ENCODE measurements around the gene HERC6. TPM values are rescaled to one million over a fixed set of nuclear protein-coding genes. Genes with fewer than 3 reads are reported as not detected.

Gene HERC6
- total RNA-seq, 4 donors from 2014 or later: 20.7 to 41.1 (median 28.7) TPM

DNA sequence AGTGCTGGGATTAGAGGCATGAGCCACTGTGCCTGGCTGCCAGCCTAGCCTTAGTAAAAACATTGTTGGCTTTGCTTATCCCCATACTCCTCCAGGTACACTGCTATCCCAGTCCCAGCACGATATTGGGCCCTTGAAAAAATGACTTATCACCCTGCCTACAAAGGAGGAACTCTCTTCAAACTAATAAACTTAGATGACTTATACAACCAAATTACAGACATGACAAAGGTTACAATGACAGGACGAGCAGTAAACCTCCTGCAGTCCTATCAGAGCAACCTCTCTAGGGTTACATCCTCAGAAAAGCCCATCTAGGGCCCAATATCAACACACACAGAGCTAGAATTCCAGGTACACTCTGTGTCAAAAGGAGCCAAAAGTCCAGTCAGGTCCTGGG, 72.6 kb downstream of the HERC6 start:
- intact Hi-C loops (cut with DNase I): loop anchor here (5.0 kb wide), 1 partner anchor 229 kb away; no protein-coding TSS in a partner anchor
- no peak for DNase-seq
- TF ChIP-seq, protein P1, sequence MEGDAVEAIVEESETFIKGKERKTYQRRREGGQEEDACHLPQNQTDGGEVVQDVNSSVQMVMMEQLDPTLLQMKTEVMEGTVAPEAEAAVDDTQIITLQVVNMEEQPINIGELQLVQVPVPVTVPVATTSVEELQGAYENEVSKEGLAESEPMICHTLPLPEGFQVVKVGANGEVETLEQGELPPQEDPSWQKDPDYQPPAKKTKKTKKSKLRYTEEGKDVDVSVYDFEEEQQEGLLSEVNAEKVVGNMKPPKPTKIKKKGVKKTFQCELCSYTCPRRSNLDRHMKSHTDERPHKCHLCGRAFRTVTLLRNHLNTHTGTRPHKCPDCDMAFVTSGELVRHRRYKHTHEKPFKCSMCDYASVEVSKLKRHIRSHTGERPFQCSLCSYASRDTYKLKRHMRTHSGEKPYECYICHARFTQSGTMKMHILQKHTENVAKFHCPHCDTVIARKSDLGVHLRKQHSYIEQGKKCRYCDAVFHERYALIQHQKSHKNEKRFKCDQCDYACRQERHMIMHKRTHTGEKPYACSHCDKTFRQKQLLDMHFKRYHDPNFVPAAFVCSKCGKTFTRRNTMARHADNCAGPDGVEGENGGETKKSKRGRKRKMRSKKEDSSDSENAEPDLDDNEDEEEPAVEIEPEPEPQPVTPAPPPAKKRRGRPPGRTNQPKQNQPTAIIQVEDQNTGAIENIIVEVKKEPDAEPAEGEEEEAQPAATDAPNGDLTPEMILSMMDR (IDR thresholded peaks at IDR 0.05): no peak
- TF ChIP-seq POLR2A (IDR thresholded peaks at IDR 0.05): no peak
- 78 to 92% methylated on average over 2 of the region's 2 CpGs for WGBS, 2 donors
- Histone ChIP-seq H3K9me3 (no peaks in the 10 kb centered on the region), H3K27me3 (no peaks in the 10 kb centered on the region), H3K4me3 (no peak overlapping the region), H3K36me3 (no peaks in the 10 kb centered on the region), H3K27ac (no peak overlapping the region), H3K4me1 (peaks cover 0 to 6% (median 1%) of the 10 kb centered on the region in 3 donors)

DNA sequence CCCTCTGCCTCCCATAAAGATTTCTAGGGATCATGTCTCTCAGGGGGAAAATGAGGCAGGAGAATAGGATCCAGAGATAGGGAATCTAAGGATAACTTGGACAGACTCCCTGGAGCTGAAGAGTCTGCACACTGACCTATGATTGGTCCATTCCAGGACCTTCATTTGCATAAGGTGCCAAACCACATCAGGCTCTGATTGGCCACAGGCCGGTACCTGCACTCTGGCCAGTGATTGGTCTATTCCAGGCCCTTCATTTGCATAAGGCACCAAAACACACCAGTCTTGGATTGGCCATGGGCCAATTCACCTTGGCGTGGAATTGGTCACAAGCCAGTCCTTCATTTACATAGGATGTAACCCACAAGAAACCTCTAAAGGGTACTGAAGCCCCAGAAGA, 74.3 kb downstream of the HERC6 start:
- Histone ChIP-seq H3K9me3 (no peaks in the 10 kb centered on the region), H3K36me3 (no peaks in the 10 kb centered on the region), H3K27me3 (peaks cover 0 to 6% (median 0%) of the 10 kb centered on the region in 4 donors), H3K4me3 (no peak overlapping the region), H3K4me1 (peaks cover 4 to 19% (median 4%) of the 10 kb centered on the region in 3 donors), H3K27ac (no peak overlapping the region)
- WGBS, 2 donors: 38 to 54% methylated on average over 1 to 2 of the region's 2 CpGs
- intact Hi-C loops (cut with DNase I): loop anchor here (5.0 kb wide), 1 partner anchor 231 kb away; no protein-coding TSS in a partner anchor
- no peak for TF ChIP-seq POLR2A (IDR thresholded peaks at IDR 0.05)
- DNase-seq: no peak

DNA sequence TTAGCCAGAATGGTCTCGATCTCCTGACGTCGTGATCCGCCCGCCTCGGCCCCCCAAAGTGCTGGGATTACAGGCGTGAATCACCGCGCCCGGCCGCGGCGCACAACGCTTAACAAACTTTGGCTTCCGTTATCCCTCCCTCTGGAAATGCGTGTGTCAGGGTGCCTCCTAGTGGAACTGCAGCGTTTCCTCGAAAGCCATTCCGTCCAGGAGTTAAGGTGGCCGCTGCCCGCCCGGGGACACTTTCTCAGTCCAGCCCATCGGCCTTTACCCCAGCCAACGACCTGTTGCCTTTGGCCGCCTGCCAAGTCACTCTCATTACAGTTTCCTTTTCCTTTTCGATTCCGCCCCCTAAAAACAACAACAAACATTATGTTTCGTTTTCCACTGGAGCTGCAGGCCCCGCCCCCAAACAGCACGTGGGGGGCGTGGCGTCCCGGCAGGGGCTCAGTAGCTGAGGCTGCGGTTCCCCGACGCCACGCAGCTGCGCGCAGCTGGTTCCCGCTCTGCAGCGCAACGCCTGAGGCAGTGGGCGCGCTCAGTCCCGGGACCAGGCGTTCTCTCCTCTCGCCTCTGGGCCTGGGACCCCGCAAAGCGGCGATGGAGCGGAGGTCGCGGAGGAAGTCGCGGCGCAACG, 78.1 kb downstream of the HERC6 start, which contains the start of gene HERC5:
Gene HERC5 (plus strand): TSS at position 450 of the 637 bp plus-strand sequence. CDS start 151 bp downstream, at position 601.
- peak within 1 kb of the TSS; percentile 73 to 90 (median 80) for H3K27ac ChIP-seq
- H3K9me3 ChIP-seq: no peaks in the 10 kb centered on the region
- H3K27me3 ChIP-seq: peaks cover 0 to 9% (median 0%) of the 10 kb centered on the region in 4 donors
- 1% methylated on average over 16 to 26 of the region's 57 CpGs for WGBS, 2 donors
- DNase-seq: peak; percentile 50
- peak within 1 kb of the TSS; percentile 57 to 89 (median 64) for H3K4me3 ChIP-seq
- TF ChIP-seq, protein P1 (IDR thresholded peaks at IDR 0.05): peak; percentile 54 to 75 (median 60)
- peak in 2 of 4 donors; percentile 13 to 78 for TF ChIP-seq POLR2A (IDR thresholded peaks at IDR 0.05)
- H3K4me1 ChIP-seq: peaks cover 4 to 27% (median 4%) of the 10 kb centered on the region in 3 donors
- intact Hi-C loops (cut with DNase I): no loop called here
- H3K36me3 ChIP-seq: no peaks in the 10 kb centered on the region

- 16 to 34% methylated on average over 18 to 24 of the region's 75 CpGs for WGBS, 2 donors
- peak overlapping the region; percentile 73 to 90 (median 80) for H3K27ac ChIP-seq
- intact Hi-C loops (cut with DNase I): no loop called here
- DNase-seq: no peak
- TF ChIP-seq POLR2A (IDR thresholded peaks at IDR 0.05): no peak
- TF ChIP-seq, protein P1 (IDR thresholded peaks at IDR 0.05): no peak
- peak overlapping the region; percentile 57 to 89 (median 64) for H3K4me3 ChIP-seq
- peaks cover 0 to 5% (median 0%) of the 10 kb centered on the region in 3 donors for H3K36me3 ChIP-seq
- H3K4me1 ChIP-seq: peaks cover 4 to 27% (median 4%) of the 10 kb centered on the region in 3 donors
- peaks cover 0 to 9% (median 0%) of the 10 kb centered on the region in 4 donors for H3K27me3 ChIP-seq
- H3K9me3 ChIP-seq: no peaks in the 10 kb centered on the region
Measured at GRCh38 chr4:88457307-88458103, 78.9 kb downstream of the HERC6 start.

DNA sequence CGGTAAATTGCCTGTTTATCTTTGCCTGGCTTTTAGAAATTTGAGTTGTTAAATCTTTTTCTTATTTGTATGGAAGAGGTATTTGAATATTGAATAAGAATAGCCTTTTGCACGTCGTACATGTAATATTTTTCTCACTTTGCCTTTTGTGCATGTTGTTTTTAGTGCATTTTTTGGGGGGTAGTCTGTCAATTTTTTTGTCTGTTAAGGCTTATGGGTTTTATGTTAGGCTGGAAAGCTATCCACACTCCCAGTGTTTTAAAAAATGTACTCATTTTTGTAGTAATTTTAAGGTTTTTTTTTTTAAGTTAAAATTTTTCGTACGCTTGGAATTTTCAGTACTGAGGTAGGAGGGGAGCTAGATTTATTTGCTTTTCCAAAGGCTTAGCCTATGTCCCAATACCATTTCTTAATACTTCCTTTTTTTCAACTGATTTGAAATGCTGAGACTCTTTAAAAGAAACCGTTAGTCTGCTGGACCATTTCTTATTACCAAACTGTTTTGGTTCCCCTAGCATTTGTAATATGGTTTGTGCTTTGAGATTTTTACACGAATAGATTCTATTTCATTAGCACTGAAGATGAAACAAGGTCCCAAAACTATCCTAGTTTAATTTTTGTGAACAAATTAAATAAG, 79.6 kb downstream of the HERC6 start:
- peak overlapping the region in 3 of 4 donors; percentile 60 to 89 (median 67) for H3K4me3 ChIP-seq
- DNase-seq: no peak
- 58 to 65% methylated on average over 7 of the region's 7 CpGs for WGBS, 2 donors
- peak overlapping the region in 2 of 4 donors; percentile 75 to 85 for H3K27ac ChIP-seq
- peaks cover 4 to 27% (median 4%) of the 10 kb centered on the region in 3 donors for H3K4me1 ChIP-seq
- TF ChIP-seq POLR2A (IDR thresholded peaks at IDR 0.05): no peak
- TF ChIP-seq, protein P1 (IDR thresholded peaks at IDR 0.05): no peak
- intact Hi-C loops (cut with DNase I): no loop called here
- H3K36me3 ChIP-seq: peaks cover 0 to 7% (median 0%) of the 10 kb centered on the region in 3 donors
- H3K9me3 ChIP-seq: no peaks in the 10 kb centered on the region
- H3K27me3 ChIP-seq: peaks cover 0 to 9% (median 0%) of the 10 kb centered on the region in 4 donors
